Measurements from ENCODE around the gene MMP28. TPM values are rescaled to one million over a fixed set of nuclear protein-coding genes. Genes with fewer than 3 reads are reported as not detected.

MMP28 gene
- total and polyA plus RNA-seq, 10 of the 15 experiments (the other 5 are each of a cell fraction or from before 2014, with no cell fraction given) = not detected

DNA sequence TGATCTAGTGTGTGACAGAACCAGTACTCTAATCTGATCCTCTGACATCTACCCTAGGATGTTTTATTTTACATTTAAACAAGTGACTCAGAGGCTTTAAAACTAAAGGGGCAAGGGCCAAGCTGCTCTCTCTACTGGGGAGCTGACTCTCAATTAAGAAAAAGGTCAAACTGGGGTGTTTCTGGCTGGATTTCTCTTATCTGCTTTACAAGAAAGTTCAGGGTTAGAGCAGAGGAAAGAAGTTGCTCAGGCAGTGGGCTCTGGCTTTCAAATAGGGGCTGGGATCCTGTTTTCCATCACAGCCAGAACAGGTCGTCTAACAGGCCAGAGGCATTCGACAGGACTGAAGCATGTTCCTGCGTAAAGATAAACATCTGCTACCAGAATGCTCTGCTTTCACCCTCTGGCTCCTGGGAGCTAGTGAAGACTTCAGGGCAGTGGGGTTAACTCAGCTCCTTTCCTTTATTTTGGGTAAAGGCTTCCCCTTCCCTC lies 8.5 kb downstream of the MMP28 start:
- RAD21 ChIA-PET (ENCODE audit: unreplicated experiment) = no interaction called here
- DNase-seq (ENCODE audit: low read depth, low spot score) (no peak), FAIRE-seq (no peak), ATAC-seq (no peak)
- no peak for TF ChIP-seq IRF4 (IDR thresholded peaks at IDR 0.05; ENCODE audit: low read depth, low read length)
- TF ChIP-seq, protein P1, sequence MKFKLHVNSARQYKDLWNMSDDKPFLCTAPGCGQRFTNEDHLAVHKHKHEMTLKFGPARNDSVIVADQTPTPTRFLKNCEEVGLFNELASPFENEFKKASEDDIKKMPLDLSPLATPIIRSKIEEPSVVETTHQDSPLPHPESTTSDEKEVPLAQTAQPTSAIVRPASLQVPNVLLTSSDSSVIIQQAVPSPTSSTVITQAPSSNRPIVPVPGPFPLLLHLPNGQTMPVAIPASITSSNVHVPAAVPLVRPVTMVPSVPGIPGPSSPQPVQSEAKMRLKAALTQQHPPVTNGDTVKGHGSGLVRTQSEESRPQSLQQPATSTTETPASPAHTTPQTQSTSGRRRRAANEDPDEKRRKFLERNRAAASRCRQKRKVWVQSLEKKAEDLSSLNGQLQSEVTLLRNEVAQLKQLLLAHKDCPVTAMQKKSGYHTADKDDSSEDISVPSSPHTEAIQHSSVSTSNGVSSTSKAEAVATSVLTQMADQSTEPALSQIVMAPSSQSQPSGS (IDR thresholded peaks at IDR 0.05; ENCODE audit: low read length) = no peak
- TF ChIP-seq DPF2 (IDR thresholded peaks at IDR 0.05) = no peak
- TF ChIP-seq, protein P2, sequence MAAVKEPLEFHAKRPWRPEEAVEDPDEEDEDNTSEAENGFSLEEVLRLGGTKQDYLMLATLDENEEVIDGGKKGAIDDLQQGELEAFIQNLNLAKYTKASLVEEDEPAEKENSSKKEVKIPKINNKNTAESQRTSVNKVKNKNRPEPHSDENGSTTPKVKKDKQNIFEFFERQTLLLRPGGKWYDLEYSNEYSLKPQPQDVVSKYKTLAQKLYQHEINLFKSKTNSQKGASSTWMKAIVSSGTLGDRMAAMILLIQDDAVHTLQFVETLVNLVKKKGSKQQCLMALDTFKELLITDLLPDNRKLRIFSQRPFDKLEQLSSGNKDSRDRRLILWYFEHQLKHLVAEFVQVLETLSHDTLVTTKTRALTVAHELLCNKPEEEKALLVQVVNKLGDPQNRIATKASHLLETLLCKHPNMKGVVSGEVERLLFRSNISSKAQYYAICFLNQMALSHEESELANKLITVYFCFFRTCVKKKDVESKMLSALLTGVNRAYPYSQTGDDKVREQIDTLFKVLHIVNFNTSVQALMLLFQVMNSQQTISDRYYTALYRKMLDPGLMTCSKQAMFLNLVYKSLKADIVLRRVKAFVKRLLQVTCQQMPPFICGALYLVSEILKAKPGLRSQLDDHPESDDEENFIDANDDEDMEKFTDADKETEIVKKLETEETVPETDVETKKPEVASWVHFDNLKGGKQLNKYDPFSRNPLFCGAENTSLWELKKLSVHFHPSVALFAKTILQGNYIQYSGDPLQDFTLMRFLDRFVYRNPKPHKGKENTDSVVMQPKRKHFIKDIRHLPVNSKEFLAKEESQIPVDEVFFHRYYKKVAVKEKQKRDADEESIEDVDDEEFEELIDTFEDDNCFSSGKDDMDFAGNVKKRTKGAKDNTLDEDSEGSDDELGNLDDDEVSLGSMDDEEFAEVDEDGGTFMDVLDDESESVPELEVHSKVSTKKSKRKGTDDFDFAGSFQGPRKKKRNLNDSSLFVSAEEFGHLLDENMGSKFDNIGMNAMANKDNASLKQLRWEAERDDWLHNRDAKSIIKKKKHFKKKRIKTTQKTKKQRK (IDR thresholded peaks at IDR 0.05; ENCODE audit: low read depth, low read length) = no peak
- 19% methylated on average over 3 of the region's 3 CpGs for WGBS (ENCODE audit: insufficient coverage, insufficient replicate concordance, low lambda C conversion rate, missing lambda C conversion rate)
- no peak overlapping the region for H3K27ac ChIP-seq (ENCODE audit: control insufficient read depth, insufficient read depth)
- SMC1A ChIA-PET (ENCODE audit: uncharacterized antibody, unreplicated experiment) = no interaction called here
- intact Hi-C loops (cut with micrococcal nuclease; ENCODE audit: unreplicated experiment) (no loop called here), in situ Hi-C loops (cut with MboI) (no loop called here)
- peaks cover 2 to 6% of the 10 kb centered on the region in 2 experiments; a peak in 2 of 4 replicates for H3K27me3 ChIP-seq (replicated peaks in 1 of 2; ENCODE audit: control insufficient read depth in 2 of 2, insufficient read depth in 2 of 2, low read length in 1 of 2)
- BruUV-seq (replicated peaks) = no TSS peak
- POLR2A ChIA-PET = interaction anchor here (0.7 kb wide), 1 partner anchor 21 kb away, joined by 4 read pairs; no protein-coding TSS in a partner anchor
- H3K4me3 ChIP-seq = no peak overlapping the region
- H4K20me1 ChIP-seq (ENCODE audit: control insufficient read depth, insufficient read depth) = no peaks in the 10 kb centered on the region
- no peaks in the 10 kb centered on the region for H3K36me3 ChIP-seq (ENCODE audit: control insufficient read depth in 2 of 2, insufficient read depth in 2 of 2, low read length in 1 of 2)
- H3K4me2 ChIP-seq (ENCODE audit: control insufficient read depth, insufficient read depth) = no peak overlapping the region
- no peak overlapping the region for H2AFZ ChIP-seq (ENCODE audit: control insufficient read depth, low read depth, low read length)
- H3K9me3 ChIP-seq (replicated peaks; ENCODE audit: control insufficient read depth, insufficient read depth, low read length) = no peaks in the 10 kb centered on the region
- no peaks in the 10 kb centered on the region for H3K79me2 ChIP-seq (ENCODE audit: control insufficient read depth, insufficient read depth, low read length)
- CTCF ChIA-PET = interaction anchor here (1.3 to 2.2 kb wide), 2 partner anchors 22 to 23 kb away, joined by 4 to 7 read pairs; partner anchors contain the start of gene TAF15
- H3K9ac ChIP-seq (ENCODE audit: control insufficient read depth, insufficient read depth, low read length) = no peak overlapping the region
- no peaks in the 10 kb centered on the region for H3K4me1 ChIP-seq (ENCODE audit: control insufficient read depth, insufficient read depth, low read length)
